Activated gamma-delta T cell treated with Interleukin-2 at 50 U/mL for 16 hours (primary cell): ENCODE results near the gene TMEM176A.

Experiments
- DNase-seq: peaks from one replicate; pipeline ENCODE4 v3.0.0-alpha.2; 2020

TMEM176A gene

GRCh38 chr7:150851492-150852370, 51.2 kb downstream of the TMEM176A start:
- no peak for DNase-seq

GRCh38 chr7:150852371-150852905, 51.9 kb downstream of the TMEM176A start, which contains the start of gene AOC1:
AOC1 (plus strand) TSS chr7:150852517; CDS start chr7:150856471, 3,954 bp downstream.
- no peak for DNase-seq

- DNase-seq, result no peak
Measured at GRCh38 chr7:150854066-150855000, 53.8 kb downstream of the TMEM176A start.
